ENCODE measurements around the gene INHBB. TPM values are rescaled to one million over a fixed set of nuclear protein-coding genes. Genes with fewer than 3 reads are reported as not detected.

Gene INHBB
- polyA plus RNA-seq, 1 experiment, result 0.09 TPM

DNA sequence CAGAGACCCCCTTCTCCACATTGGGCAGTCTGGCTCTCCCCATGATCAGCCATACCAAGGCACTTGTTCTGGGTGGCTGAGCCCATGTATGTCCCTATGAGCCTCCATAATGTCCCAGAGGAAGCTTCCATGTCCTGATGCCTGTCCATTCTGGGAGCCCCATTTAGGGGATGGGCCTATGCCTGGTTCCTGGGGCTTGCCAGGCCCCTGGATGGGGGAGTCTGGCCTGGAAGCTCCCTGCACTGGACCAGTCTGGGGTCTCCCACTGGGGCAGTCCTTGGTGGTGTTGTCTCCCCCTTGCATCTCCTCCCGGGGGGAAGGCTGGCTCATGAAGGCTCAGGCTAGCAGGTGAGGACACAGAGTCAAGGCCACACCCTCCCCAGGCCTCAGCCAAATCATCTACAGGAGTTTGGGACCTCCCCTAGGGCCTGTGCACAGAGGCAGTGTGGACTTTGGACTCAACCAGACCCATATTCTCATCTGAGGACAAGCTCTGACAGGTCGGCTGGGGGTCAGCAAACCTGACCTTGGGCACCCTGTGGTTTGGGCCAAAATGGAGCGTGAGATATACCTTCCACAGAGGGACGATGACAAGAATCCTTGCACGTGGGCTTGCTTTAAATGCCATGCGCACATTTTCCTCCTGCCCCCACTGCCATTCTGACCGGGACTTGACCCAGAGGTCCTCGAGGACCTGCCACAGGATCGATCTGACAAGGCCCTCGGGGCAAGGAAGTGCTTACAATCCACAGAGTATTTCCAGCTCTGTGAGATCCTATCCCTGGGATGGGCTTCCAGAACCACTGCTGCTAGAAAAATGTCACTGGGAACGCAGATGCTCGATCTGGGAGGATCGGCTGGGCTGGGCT, 38.8 kb downstream of the INHBB start:
- ChIA-PET CTCF (no interaction called here), POLR2A (no interaction called here)
- DNase-seq (ENCODE audit: low read depth, low spot score), result no peak
- peaks cover 61% of the 10 kb centered on the region for H3K27me3 ChIP-seq (ENCODE audit: control insufficient read depth, insufficient read depth, low read length)
- no peaks in the 10 kb centered on the region for H3K9me3 ChIP-seq (ENCODE audit: control insufficient read depth, insufficient read depth, low read length)
- no peak overlapping the region for H3K27ac ChIP-seq (ENCODE audit: low read depth, low read length)
- TF ChIP-seq CTCF (IDR thresholded peaks at IDR 0.05; ENCODE audit: low read depth, low read length), result no peak
- H3K4me3 ChIP-seq (ENCODE audit: low read depth, low read length), result no peak overlapping the region

GRCh38 chr2:120385355-120386127, 39.6 kb downstream of the INHBB start:
- POLR2A ChIA-PET, result no interaction called here
- CTCF ChIA-PET, result no interaction called here
- Histone ChIP-seq H3K4me3 (ENCODE audit: low read depth, low read length) (no peak overlapping the region), H3K27me3 (ENCODE audit: control insufficient read depth, insufficient read depth, low read length) (peaks cover 56% of the 10 kb centered on the region), H3K27ac (ENCODE audit: low read depth, low read length) (no peak overlapping the region), H3K9me3 (ENCODE audit: control insufficient read depth, insufficient read depth, low read length) (no peaks in the 10 kb centered on the region)
- no peak for TF ChIP-seq CTCF (IDR thresholded peaks at IDR 0.05; ENCODE audit: low read depth, low read length)
- DNase-seq (ENCODE audit: low read depth, low spot score), result no peak

DNA sequence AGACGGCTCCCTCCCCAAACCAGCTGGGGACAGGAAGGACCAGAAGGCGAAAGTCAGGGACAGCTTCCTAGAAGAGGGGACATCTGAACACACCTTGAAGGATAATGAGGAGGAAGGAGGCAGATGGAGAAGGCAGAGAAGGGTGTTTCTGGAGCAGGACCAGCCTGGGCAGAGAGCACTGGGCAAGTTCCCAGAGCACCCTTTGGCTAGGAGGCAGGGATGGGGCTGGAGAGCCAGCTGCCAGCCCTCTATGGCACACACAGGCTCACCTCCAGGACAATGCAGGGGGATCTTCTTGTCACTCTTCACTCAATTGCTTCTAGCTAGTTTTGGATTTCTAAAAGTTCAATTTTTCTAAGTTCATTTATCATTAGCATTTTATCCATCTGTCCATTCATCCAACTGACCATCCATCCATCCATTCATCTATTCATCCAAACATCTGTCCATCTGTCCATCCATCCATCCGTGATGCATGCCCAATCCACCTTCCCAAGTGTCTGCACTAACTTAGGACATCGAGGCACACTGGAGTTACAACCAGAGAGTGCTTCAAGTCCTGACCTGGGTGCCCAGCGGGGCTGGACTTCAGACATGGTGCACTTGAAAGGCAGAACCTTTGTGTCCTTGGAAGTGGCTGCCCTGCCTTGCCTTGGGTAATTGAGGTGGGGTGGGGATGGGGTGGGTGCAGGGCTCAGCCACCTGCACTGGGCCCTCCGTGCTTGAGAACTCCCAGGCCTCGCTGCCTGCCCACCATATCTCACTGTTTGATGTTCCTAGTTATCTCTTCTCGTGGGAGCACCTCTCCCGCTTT, 42.5 kb downstream of the INHBB start:
- ChIA-PET CTCF (no interaction called here), POLR2A (no interaction called here)
- no peak for TF ChIP-seq CTCF (IDR thresholded peaks at IDR 0.05; ENCODE audit: low read depth, low read length)
- DNase-seq (ENCODE audit: low read depth, low spot score), result no peak
- H3K27ac ChIP-seq (ENCODE audit: low read depth, low read length), result no peak overlapping the region
- H3K9me3 ChIP-seq (ENCODE audit: control insufficient read depth, insufficient read depth, low read length), result peaks cover 9% of the 10 kb centered on the region
- H3K27me3 ChIP-seq (ENCODE audit: control insufficient read depth, insufficient read depth, low read length), result peaks cover 39% of the 10 kb centered on the region
- no peak overlapping the region for H3K4me3 ChIP-seq (ENCODE audit: low read depth, low read length)

- no peak for TF ChIP-seq CTCF (IDR thresholded peaks at IDR 0.05; ENCODE audit: low read depth, low read length)
- POLR2A ChIA-PET, result no interaction called here
- CTCF ChIA-PET, result no interaction called here
- Histone ChIP-seq H3K27me3 (ENCODE audit: control insufficient read depth, insufficient read depth, low read length) (peaks cover 40% of the 10 kb centered on the region), H3K4me3 (ENCODE audit: low read depth, low read length) (no peak overlapping the region), H3K9me3 (ENCODE audit: control insufficient read depth, insufficient read depth, low read length) (peaks cover 9% of the 10 kb centered on the region), H3K27ac (ENCODE audit: low read depth, low read length) (no peak overlapping the region)
- no peak for DNase-seq (ENCODE audit: low read depth, low spot score)
Measured at GRCh38 chr2:120389036-120389391, 43.1 kb downstream of the INHBB start.
